ENCODE measurements around the gene CEP295NL.

Gene CEP295NL

DNA sequence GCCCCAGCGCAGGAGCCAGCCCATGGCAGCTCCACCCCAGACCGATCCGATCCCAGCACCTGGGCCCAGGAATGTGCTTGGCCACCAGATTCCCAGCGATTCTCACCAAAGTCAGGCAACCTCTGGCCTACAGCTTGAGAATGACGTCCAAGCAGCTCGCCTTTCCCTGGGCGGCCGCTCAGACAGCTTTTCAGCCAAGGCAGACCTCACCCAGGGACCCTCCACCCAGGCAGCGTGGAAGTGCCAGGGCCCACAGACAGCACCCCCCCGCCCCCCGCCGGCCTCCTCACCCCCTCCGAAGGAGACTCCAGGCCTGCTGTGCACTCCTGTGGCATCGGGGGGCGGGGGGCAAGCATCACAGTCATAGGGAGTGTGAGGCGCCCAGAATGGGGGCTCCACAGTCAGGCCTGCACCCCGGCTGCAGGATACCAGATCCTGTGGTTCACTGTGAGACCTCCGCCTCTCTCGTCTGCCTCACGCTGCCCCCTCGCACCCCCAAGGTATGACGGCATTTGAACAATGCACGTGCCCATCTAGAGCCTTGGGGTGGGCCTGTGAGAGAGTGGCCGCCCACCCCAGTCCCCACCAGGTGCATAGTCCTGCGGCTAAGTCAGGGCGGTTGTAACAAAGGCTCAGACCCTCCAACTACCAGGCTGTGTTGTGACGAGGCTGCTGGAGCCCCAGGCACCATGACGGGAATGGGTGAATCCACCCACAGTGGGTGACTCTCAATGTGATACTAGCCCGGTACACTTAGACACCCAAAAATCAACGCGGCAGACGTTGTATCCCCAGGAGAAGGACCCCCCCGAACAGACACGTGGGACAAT is 6.0 kb downstream of the CEP295NL start:
- peaks cover 0 to 31% (median 21%) of the 10 kb centered on the region in 5 donors for H3K36me3 ChIP-seq (ENCODE audit: control insufficient read depth in 5 of 5, insufficient read depth in 5 of 5, low read length in 5 of 5)

DNA sequence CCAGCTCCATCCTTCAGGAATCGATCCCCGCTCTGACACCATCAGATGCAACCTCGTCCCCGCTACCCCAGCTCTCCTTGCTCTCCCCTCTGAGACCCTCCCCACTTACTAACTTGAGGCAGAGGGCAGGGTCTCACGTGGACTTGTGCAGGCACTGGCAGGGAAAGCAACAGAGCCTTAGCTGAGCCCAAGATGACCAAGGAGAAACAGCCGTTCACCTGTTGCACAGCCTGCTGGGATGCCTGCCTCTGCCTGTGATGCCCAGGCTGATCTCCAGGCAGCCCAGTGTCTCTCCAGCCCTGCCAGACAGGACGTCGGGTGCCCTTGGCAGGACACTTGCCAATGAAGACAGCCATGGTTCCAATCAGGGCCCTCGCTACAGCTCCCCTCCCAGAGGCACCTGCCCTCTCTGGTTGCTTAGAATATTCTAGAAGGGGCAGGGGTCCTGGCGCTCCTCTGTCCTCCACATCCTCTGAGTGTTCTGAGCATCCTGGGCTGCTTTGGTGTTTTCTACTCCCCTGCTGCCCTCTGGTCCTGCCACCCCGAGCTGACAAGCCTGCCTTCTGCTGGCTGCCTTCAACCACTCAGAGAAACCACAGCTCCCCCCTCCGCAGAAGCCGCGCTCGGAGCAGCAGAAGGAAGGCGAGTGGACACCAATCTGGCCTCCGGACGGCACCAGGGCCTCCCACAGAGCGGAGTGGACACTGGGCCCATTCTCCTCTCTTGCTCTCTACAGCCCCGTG is 6.7 kb downstream of the CEP295NL start:
- Histone ChIP-seq H3K9me3 (ENCODE audit: control insufficient read depth in 5 of 5, low read length in 5 of 5) (no peaks in the 10 kb centered on the region), H3K36me3 (ENCODE audit: control insufficient read depth in 5 of 5, insufficient read depth in 5 of 5, low read length in 5 of 5) (peaks cover 0 to 24% (median 16%) of the 10 kb centered on the region in 5 donors), H3K27ac (ENCODE audit: low read depth, low read length) (peak overlapping the region; percentile 78), H3K4me1 (ENCODE audit: control insufficient read depth in 5 of 5, insufficient read depth in 5 of 5, low read length in 5 of 5) (peaks cover 27 to 83% (median 77%) of the 10 kb centered on the region in 5 donors), H3K4me3 (ENCODE audit: low read depth in 1 of 5, low read length in 5 of 5) (peak overlapping the region in 1 of 5 donors; percentile 2), H3K27me3 (ENCODE audit: control insufficient read depth in 5 of 5, insufficient read depth in 4 of 5, low read length in 5 of 5) (no peaks in the 10 kb centered on the region), H3K9ac (ENCODE audit: low read length in 5 of 5) (peak overlapping the region in 3 of 5 donors; percentile 6 to 66 (median 61))

More for the DNA sequence above, 6.0 kb downstream of the CEP295NL start:
- no peaks in the 10 kb centered on the region for H3K9me3 ChIP-seq (ENCODE audit: control insufficient read depth in 5 of 5, low read length in 5 of 5)
- H3K27ac ChIP-seq (ENCODE audit: low read depth, low read length) = peak overlapping the region; percentile 78
- no peak overlapping the region for H3K4me3 ChIP-seq (ENCODE audit: low read depth in 1 of 5, low read length in 5 of 5)
- peaks cover 27 to 75% (median 69%) of the 10 kb centered on the region in 5 donors for H3K4me1 ChIP-seq (ENCODE audit: control insufficient read depth in 5 of 5, insufficient read depth in 5 of 5, low read length in 5 of 5)
- peak overlapping the region in 3 of 5 donors; percentile 34 to 66 (median 61) for H3K9ac ChIP-seq (ENCODE audit: low read length in 5 of 5)
- H3K27me3 ChIP-seq (ENCODE audit: control insufficient read depth in 5 of 5, insufficient read depth in 4 of 5, low read length in 5 of 5) = no peaks in the 10 kb centered on the region

DNA sequence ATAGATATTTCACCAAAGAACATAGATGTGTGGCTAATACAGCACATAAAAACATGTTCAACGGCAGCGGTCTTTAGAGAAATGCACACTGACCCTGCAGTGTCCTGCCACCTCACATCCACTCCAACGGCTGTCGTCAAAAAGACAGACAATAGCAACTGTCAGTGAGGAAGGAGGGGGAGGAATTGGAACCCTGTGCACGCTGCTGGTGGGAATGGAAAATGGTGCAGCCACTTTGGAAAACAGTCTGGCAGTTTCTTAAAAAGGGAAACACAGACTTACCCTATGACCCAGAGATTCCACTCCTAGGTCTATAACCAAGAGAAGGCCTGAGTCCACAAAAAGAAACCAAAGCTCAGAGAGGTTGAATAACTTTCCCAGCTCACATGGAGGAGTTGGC is 7.7 kb downstream of the CEP295NL start:
- H3K9ac ChIP-seq (ENCODE audit: low read length in 5 of 5) = peak overlapping the region in 2 of 5 donors; percentile 34 to 58
- H3K27ac ChIP-seq (ENCODE audit: low read depth, low read length) = peak overlapping the region; percentile 78
- no peaks in the 10 kb centered on the region for H3K27me3 ChIP-seq (ENCODE audit: control insufficient read depth in 5 of 5, insufficient read depth in 4 of 5, low read length in 5 of 5)
- H3K4me3 ChIP-seq (ENCODE audit: low read depth in 1 of 5, low read length in 5 of 5) = peak overlapping the region in 1 of 5 donors; percentile 11
- peaks cover 0 to 18% (median 9%) of the 10 kb centered on the region in 5 donors for H3K36me3 ChIP-seq (ENCODE audit: control insufficient read depth in 5 of 5, insufficient read depth in 5 of 5, low read length in 5 of 5)
- H3K4me1 ChIP-seq (ENCODE audit: control insufficient read depth in 5 of 5, insufficient read depth in 5 of 5, low read length in 5 of 5) = peaks cover 27 to 91% (median 85%) of the 10 kb centered on the region in 5 donors
- no peaks in the 10 kb centered on the region for H3K9me3 ChIP-seq (ENCODE audit: control insufficient read depth in 5 of 5, low read length in 5 of 5)

DNA sequence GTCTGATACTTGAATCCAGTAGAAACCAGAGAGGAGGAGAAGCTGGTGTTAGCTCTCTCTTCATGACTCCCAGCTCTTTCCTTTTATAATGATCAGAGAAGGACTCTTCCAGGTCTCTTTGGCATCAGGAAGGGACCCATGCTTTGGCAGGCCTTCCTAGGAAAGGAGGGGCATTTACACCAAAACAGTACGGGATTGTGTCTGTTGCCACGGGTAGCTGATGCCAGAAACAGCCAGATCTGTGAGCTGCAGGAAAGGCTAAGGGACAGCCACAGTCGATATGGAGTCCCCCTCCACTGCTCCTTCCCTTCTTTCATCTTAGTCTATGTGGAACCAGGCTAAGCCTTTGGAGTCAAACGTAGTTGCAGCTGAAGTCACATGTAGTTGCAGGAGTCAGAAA is 9.3 kb downstream of the CEP295NL start:
- H3K9me3 ChIP-seq (ENCODE audit: control insufficient read depth in 5 of 5, low read length in 5 of 5) = no peaks in the 10 kb centered on the region
- no peak overlapping the region for H3K9ac ChIP-seq (ENCODE audit: low read length in 5 of 5)
- peak overlapping the region in 1 of 5 donors; percentile 5 for H3K4me3 ChIP-seq (ENCODE audit: low read depth in 1 of 5, low read length in 5 of 5)
- no peaks in the 10 kb centered on the region for H3K27me3 ChIP-seq (ENCODE audit: control insufficient read depth in 5 of 5, insufficient read depth in 4 of 5, low read length in 5 of 5)
- H3K27ac ChIP-seq (ENCODE audit: low read depth, low read length) = no peak overlapping the region
- H3K36me3 ChIP-seq (ENCODE audit: control insufficient read depth in 5 of 5, insufficient read depth in 5 of 5, low read length in 5 of 5) = peaks cover 0 to 21% (median 9%) of the 10 kb centered on the region in 5 donors
- H3K4me1 ChIP-seq (ENCODE audit: control insufficient read depth in 5 of 5, insufficient read depth in 5 of 5, low read length in 5 of 5) = peaks cover 27 to 93% (median 85%) of the 10 kb centered on the region in 5 donors

DNA sequence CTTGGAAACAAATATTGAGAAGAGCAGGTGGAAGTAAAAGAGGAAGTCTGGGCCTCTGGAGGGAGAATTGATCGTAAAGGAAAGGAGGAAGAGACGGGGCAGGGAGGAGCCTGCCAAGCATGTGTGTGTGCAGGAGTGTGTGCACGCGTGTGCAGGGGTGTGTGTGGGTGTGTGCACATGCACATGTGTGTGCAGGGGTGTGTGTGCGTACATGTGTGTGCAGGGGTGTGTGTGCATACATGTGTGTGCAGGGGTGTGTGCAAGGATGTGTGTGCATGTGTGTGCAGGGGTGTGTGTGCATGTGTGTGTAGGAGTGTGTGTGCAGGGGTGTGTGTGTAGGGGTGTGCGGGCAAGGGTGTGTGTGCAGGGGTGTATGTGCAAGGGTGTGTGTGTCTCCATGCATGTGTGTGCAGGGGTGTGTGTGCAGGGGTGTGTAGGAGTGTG is 10.0 kb downstream of the CEP295NL start:
- peaks cover 23 to 87% (median 81%) of the 10 kb centered on the region in 5 donors for H3K4me1 ChIP-seq (ENCODE audit: control insufficient read depth in 5 of 5, insufficient read depth in 5 of 5, low read length in 5 of 5)
- H3K36me3 ChIP-seq (ENCODE audit: control insufficient read depth in 5 of 5, insufficient read depth in 5 of 5, low read length in 5 of 5) = peaks cover 0 to 19% (median 8%) of the 10 kb centered on the region in 5 donors
- no peaks in the 10 kb centered on the region for H3K27me3 ChIP-seq (ENCODE audit: control insufficient read depth in 5 of 5, insufficient read depth in 4 of 5, low read length in 5 of 5)
- no peaks in the 10 kb centered on the region for H3K9me3 ChIP-seq (ENCODE audit: control insufficient read depth in 5 of 5, low read length in 5 of 5)
- H3K9ac ChIP-seq (ENCODE audit: low read length in 5 of 5) = no peak overlapping the region
- no peak overlapping the region for H3K4me3 ChIP-seq (ENCODE audit: low read depth in 1 of 5, low read length in 5 of 5)
- no peak overlapping the region for H3K27ac ChIP-seq (ENCODE audit: low read depth, low read length)

DNA sequence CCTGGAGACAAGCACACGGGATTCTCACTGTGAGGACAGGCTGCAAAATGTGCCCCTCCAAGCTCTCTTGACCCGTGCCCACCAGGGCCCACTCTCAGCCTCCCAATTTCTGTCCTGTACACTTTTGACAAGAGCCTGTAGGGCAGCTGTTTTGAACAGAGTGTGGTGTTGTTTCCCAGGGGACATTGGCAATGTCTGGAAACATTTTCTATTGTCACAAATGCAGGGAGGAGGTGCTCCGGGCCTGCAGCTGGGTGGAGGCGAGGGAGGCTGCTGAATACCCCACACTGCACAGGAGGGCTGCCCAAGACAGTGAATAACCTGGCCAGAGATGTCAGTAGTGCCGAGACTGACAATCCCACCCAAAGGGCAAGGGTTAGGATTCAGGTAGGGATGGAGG is 10.5 kb downstream of the CEP295NL start:
- H3K4me1 ChIP-seq (ENCODE audit: control insufficient read depth in 5 of 5, insufficient read depth in 5 of 5, low read length in 5 of 5) = peaks cover 22 to 83% (median 76%) of the 10 kb centered on the region in 5 donors
- no peak overlapping the region for H3K27ac ChIP-seq (ENCODE audit: low read depth, low read length)
- H3K9ac ChIP-seq (ENCODE audit: low read length in 5 of 5) = no peak overlapping the region
- no peaks in the 10 kb centered on the region for H3K9me3 ChIP-seq (ENCODE audit: control insufficient read depth in 5 of 5, low read length in 5 of 5)
- H3K27me3 ChIP-seq (ENCODE audit: control insufficient read depth in 5 of 5, insufficient read depth in 4 of 5, low read length in 5 of 5) = no peaks in the 10 kb centered on the region
- peaks cover 0 to 17% (median 7%) of the 10 kb centered on the region in 5 donors for H3K36me3 ChIP-seq (ENCODE audit: control insufficient read depth in 5 of 5, insufficient read depth in 5 of 5, low read length in 5 of 5)
- no peak overlapping the region for H3K4me3 ChIP-seq (ENCODE audit: low read depth in 1 of 5, low read length in 5 of 5)

DNA sequence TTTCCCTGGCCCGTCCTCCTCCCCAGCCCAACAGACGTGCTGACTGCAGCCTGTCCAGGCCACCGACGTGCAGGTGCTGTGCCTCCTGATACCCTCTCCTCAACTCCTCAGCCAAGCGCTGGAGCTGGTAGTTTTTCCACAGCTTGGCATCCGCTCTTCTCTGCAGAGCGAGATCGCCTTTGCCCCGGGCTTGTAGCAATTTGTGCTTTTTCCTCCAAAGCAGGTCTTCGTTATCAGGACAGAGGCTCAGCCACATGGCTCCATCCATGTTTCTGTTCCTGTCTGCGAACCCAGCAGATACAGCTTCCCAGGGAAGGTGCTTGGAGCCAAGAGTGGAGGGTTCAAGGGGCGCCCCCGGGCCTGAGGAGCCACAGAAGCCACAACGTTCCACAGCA is 10.9 kb downstream of the CEP295NL start:
- no peak overlapping the region for H3K9ac ChIP-seq (ENCODE audit: low read length in 5 of 5)
- H3K4me3 ChIP-seq (ENCODE audit: low read depth in 1 of 5, low read length in 5 of 5) = no peak overlapping the region
- H3K36me3 ChIP-seq (ENCODE audit: control insufficient read depth in 5 of 5, insufficient read depth in 5 of 5, low read length in 5 of 5) = peaks cover 0 to 17% (median 9%) of the 10 kb centered on the region in 5 donors
- H3K27me3 ChIP-seq (ENCODE audit: control insufficient read depth in 5 of 5, insufficient read depth in 4 of 5, low read length in 5 of 5) = no peaks in the 10 kb centered on the region
- no peaks in the 10 kb centered on the region for H3K9me3 ChIP-seq (ENCODE audit: control insufficient read depth in 5 of 5, low read length in 5 of 5)
- H3K4me1 ChIP-seq (ENCODE audit: control insufficient read depth in 5 of 5, insufficient read depth in 5 of 5, low read length in 5 of 5) = peaks cover 22 to 78% (median 72%) of the 10 kb centered on the region in 5 donors
- H3K27ac ChIP-seq (ENCODE audit: low read depth, low read length) = no peak overlapping the region

DNA sequence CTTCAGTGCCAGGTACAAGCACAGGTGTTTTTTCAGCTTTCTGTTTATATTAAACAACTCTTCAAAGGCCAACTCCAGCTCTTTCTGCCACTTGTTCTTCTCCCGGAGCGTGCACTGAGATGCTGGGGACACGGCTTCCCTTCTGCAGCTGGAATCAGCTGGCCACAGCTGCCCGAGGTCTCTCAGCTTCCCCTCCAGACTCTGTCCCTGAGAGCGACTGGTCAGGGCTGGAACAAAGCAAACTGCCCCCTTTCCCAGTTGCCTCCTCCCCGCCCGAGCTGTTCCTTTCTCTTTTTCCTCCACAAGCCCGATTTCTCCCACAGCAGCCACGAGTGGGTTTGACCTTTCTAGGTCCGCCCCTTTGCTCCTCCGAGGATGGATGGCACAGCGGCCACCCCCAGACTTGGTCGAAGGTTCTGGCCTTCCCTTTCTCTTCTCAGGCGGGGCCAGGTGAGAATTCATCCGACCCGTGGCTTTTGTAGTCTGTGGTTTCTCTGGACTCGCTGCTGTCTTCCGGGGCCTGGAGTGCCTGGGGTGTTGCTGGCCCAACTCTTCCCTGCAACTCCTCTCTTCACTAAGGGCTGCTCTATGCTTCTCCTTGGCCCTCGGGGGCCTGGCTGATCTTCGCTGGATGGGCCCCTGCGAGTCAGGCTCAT is 11.5 kb downstream of the CEP295NL start:
- H3K36me3 ChIP-seq (ENCODE audit: control insufficient read depth in 5 of 5, insufficient read depth in 5 of 5, low read length in 5 of 5) = peaks cover 0 to 17% (median 11%) of the 10 kb centered on the region in 5 donors
- peaks cover 22 to 73% (median 66%) of the 10 kb centered on the region in 5 donors for H3K4me1 ChIP-seq (ENCODE audit: control insufficient read depth in 5 of 5, insufficient read depth in 5 of 5, low read length in 5 of 5)
- H3K9me3 ChIP-seq (ENCODE audit: control insufficient read depth in 5 of 5, low read length in 5 of 5) = no peaks in the 10 kb centered on the region
- H3K27ac ChIP-seq (ENCODE audit: low read depth, low read length) = no peak overlapping the region
- H3K4me3 ChIP-seq (ENCODE audit: low read depth in 1 of 5, low read length in 5 of 5) = no peak overlapping the region
- H3K9ac ChIP-seq (ENCODE audit: low read length in 5 of 5) = no peak overlapping the region
- H3K27me3 ChIP-seq (ENCODE audit: control insufficient read depth in 5 of 5, insufficient read depth in 4 of 5, low read length in 5 of 5) = no peaks in the 10 kb centered on the region

DNA sequence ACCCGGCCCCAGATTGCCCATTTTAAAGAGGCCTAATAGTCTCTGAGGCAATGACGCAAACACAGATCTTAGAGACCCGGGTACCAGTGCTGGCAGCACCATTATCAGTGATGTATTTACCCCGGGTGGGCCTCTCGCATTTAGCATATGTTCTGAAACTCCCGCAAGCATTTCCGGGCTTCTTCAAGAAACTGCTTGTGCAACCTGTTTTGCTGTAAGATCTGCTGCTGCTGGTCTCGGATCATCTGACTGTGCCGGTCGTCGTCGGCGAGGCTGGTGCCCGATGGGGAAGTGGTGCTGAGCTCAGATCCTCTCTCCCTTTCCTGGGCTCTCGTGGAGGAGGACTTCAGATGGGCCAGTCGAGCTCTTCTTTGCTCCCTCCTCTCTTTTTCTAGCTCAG is 12.5 kb downstream of the CEP295NL start:
- peak overlapping the region; percentile 6 for H3K27ac ChIP-seq (ENCODE audit: low read depth, low read length)
- peaks cover 0 to 17% (median 14%) of the 10 kb centered on the region in 5 donors for H3K36me3 ChIP-seq (ENCODE audit: control insufficient read depth in 5 of 5, insufficient read depth in 5 of 5, low read length in 5 of 5)
- no peak overlapping the region for H3K4me3 ChIP-seq (ENCODE audit: low read depth in 1 of 5, low read length in 5 of 5)
- H3K27me3 ChIP-seq (ENCODE audit: control insufficient read depth in 5 of 5, insufficient read depth in 4 of 5, low read length in 5 of 5) = no peaks in the 10 kb centered on the region
- no peak overlapping the region for H3K9ac ChIP-seq (ENCODE audit: low read length in 5 of 5)
- H3K4me1 ChIP-seq (ENCODE audit: control insufficient read depth in 5 of 5, insufficient read depth in 5 of 5, low read length in 5 of 5) = peaks cover 17 to 72% (median 63%) of the 10 kb centered on the region in 5 donors
- no peaks in the 10 kb centered on the region for H3K9me3 ChIP-seq (ENCODE audit: control insufficient read depth in 5 of 5, low read length in 5 of 5)
